HT-29 (cell line): ENCODE data around the gene FUT2. TPM values are rescaled to one million over a fixed set of nuclear protein-coding genes. Genes with fewer than 3 reads are reported as not detected.
"Not testable (repeated sequence)": the region's sequence is repeated elsewhere in the genome, so short reads cannot be mapped to it uniquely, and the experiment has no call there.

ENCODE experiments used
- DNase-seq: peaks from one replicate; pipeline ENCODE4 v3.0.0-alpha.2; 2015; ENCODE audit warnings: low spot score
- total RNA-seq: library from RNA; depleted of rRNA; stranded (reverse); fragments of >200 nt; shearing (Covaris generic); gene quantifications from 2 replicates; pipeline ENCODE4 v1.2.3, GENCODE V29; 2014; rRNA removed

Gene FUT2
- 14.3 and 21.0 TPM in 2 replicates for total RNA-seq

GRCh38 chr19:48695743-48696352 lies at the start of gene FUT2:
Gene FUT2, plus strand, starts transcription at chr19:48695971. Its CDS starts 6,986 bp downstream, at chr19:48702957.
- peak; percentile 89 for DNase-seq

- peak; percentile 92 for DNase-seq
Measured at GRCh38 chr19:48646001-48646721, 49.6 kb upstream of the FUT2 start, which contains the start of gene CA11. Gene CA11, minus strand, starts transcription at chr19:48646187. Its CDS starts 555 bp downstream, at chr19:48645632.

DNA sequence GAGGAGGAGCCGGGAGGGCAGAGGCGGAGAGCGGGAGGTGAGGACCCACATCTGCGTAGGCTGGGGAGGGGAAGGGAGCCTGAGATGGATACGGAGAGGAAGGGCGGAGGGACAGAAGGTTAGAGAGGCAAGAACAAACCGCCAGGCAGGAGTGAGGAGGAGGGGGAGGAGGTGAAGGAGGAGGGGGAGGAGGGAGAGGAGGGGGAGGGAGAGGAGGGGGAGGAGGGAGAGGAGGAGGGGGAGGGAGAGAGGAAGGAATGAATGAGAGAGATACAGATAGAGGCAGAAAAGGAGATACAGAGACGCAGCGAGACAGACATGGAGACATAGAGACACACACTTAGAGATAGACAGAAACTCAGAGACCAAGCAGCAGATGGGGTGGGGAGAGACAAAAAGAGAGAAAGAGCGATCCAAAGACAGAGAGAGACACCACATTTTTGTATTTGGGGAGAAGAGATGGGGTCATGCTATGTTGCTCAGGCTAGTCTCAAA lies 49.0 kb upstream of the FUT2 start:
- no peak for DNase-seq

DNA sequence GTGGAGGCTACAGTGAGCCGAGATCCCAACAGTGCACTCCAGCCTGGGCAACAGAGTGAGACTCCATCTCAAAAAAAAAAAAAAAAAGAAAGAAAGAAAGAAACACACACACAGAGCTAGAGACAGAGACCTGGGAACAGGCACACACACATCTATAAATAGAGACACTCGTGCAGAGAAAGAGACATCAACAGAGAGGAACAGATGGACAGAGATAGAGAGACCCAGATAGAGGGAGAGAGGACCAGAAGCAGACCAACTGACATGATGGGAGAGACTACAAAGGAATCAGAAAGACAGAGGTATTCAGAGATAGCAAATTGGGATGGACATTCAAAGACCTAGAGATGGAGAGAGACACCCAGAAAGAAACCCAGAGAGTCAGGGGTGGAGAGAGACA lies 47.6 kb upstream of the FUT2 start:
- no peak for DNase-seq

GRCh38 chr19:48650974-48651682 lies 44.6 kb upstream of the FUT2 start:
- no peak for DNase-seq

DNA sequence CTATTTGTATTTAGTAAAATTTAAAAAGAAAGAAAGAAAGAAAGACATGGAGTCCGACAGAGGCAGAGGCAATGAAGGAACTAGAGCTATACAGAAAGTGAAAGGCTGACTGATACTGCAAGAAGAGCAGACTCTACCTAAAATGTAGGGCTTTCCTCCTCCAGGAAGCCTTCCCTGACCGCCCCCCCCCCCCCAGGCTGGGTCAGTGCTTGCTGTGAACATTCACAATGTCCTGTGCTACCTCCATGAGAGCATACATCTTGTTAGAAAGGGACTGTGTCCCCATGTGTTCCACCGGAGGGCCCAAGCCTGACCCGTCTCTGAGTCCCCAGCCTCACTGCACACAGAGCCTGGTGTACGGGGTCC lies 44.1 kb upstream of the FUT2 start:
- no peak for DNase-seq

DNA sequence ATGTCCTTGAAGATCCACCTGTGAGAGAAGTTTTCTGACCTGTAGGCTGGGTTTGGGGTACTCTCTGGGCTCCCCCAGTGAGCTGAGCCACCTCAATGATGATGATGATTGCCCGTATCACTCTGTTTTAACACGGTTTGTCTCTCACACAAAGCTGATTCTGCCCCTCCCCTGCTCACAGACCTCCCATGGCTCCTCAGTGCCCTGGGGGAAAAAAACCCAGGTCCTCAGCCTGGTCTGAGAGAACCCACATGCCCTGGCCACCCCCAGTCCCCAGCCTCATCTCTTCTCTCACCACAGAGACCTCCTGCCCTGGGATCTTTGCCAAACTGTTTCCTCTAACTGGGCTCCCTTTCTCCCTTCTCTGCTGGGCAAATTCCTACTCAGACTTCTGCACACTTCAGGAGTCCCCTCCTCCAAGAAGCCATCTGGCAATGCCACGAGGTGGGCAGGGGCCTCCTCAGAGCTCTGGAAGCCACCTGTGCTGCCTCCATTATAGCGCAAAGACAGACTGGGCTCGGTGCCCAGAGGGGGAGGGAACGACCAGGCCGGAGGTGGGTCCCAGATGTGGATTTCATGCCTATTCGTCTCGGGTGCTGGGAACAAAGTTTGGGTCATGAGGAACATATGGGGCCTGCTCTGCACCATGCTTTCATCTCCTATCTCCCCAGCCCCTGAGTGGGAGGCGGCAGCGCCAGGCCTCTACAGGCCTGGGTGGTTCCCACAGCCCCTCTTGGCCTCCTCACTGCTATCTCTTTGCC lies 41.3 kb upstream of the FUT2 start:
- DNase-seq: no peak

GRCh38 chr19:48656840-48657474 lies 38.8 kb upstream of the FUT2 start:
- no peak for DNase-seq

GRCh38 chr19:48657828-48658227 lies 37.9 kb upstream of the FUT2 start:
- DNase-seq: not testable (repeated sequence)

DNA sequence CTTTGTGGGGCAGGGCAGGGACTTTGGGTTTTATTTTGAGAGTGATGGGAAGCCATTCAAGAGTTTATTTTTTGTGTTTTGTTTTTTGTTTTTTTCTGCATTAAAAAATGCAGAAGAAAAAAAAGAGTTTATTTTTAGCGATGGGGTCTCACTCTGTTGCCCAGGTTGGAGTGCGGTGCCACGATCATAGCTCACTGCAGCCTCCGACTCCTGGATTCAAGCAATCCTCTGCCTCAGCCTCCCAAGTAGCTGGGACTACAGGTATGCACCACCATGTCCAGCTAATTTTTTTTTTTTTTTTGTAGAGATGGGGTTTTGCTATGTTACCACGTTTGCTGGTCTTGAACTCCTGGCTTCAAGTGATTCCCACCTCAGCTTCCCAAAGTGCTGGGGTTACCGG lies 37.3 kb upstream of the FUT2 start:
- DNase-seq: no peak

GRCh38 chr19:48659768-48660167 lies 36.0 kb upstream of the FUT2 start:
- DNase-seq: no peak

DNA sequence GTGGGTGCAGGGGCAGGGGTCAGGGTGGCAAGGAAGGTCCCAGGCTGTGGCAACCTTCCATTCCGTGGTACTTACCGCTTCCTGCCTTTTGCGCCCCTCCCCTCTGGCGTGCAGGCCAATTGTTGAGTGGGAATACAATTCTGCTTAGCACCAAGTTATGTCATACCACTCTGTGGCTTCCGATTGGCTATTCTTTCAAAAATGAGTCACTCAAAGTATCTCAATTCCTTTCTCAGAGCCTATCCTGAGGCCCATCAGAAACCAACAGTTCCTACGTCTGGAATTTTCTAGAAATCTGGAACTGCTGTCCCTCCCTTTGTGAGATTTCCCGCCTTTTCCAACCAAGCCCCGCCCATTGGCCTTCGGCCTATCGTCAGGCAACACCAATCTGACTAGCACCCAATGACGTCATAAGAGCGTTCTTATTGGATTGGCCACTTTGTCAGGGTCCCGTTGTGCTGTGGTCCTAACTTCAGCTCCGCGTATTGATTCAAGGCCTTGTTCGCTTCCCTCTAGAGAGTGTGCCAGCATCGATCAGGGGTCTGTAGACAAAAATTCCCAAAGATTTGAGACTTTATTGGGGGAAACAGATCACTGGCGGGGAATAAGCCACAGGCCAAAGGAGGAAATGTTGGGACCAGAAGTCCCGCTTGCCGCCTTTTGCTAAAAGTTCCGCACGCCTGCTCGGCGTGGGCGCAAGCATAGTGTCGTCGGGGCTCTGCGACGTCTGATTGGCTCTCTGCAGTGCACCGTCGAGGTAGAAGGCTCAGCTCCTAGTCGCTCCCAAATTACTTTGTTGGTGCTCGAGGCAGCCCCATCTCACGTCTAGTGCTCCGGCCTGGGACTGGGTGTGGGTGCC lies 34.7 kb upstream of the FUT2 start:
- peak; percentile 94 for DNase-seq

DNA sequence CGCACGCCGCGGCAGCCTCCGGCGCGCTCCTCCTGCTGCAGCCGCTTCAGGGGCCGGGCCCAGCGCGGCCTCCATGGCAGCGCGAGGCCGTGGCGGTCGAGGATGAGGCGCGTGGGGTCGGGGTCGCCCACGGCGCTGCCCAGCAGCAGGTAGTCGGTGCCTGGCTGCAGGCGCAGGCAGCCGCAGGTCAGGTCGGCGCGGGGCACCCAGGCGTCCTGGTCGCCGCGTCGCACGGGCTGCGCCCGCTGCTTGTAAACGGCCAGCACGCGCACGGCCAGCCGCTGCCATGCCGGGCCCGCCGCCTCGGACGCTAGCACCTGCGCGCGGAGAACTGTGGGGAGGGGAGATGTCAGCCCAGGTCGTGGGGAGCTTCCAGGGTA lies 34.1 kb upstream of the FUT2 start:
- no peak for DNase-seq

DNA sequence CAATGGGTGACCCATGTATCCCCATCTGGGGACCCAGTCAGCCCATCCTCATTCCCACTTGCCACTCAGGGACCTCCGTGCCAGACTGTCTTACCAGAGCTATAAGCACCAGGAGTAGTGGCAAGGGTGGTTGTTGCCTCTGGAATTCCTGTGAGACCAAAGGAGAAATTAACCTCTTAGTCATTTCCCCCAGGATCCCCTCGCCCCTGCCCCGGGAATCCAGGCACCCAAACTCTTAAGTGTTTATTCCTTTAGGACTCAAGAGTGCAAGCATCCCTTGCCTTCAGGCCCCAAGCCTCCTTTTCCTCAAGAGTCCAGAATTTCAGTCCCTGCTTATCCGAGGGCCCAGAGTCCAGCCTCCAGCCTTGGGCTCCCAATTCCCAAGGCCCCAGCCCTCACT lies 32.1 kb upstream of the FUT2 start:
- no peak for DNase-seq

- DNase-seq: no peak
Measured at GRCh38 chr19:48664476-48664875, 31.3 kb upstream of the FUT2 start.

DNA sequence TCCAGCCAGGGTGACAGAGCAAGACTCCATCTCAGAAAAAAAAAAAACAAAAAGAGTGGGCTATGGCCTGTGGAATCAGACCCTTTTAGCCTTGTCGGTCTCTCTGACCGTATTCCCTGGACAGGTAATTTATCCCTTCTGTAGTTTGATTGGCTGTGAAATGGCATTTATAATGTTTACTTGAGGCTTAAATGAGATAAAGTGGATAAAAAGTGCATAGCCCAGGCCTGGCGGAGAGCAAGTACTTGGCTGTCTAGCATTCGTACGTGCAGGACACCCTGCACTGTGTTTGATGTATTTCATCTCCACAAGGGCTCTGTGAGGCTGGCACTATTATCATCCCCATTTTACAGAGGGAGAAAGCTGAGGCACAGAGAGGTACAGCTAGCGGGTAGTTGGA lies 30.0 kb upstream of the FUT2 start:
- DNase-seq: no peak

DNA sequence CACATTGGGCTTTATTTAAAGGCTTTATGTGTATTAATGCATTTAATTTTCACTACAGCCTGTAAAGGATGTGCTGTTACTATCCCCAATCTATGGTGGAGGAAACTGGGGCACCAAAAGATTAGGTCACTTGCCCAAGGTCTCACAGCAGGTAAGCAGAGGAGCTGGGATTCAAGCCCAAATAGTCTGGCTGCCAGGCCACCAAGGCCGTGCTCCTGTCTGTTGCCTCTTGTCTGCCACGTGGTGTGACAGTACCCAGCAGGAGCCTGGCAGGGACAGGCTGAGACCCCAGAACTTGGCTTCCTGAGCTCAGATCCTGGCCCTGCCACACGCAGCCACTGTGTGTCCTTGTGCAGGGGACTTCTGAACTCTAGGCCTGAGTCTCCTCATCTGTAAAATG lies 27.4 kb upstream of the FUT2 start:
- DNase-seq: no peak

GRCh38 chr19:48668761-48669160 lies 27.0 kb upstream of the FUT2 start:
- no peak for DNase-seq

GRCh38 chr19:48669903-48670668 lies 25.7 kb upstream of the FUT2 start:
- DNase-seq: no peak
